ENCODE results near the gene KIF12. TPM values are rescaled to one million over a fixed set of nuclear protein-coding genes. Genes with fewer than 3 reads are reported as not detected.

KIF12 gene
- total RNA-seq, 1 experiment from 2014 or later = 6.3 TPM

DNA sequence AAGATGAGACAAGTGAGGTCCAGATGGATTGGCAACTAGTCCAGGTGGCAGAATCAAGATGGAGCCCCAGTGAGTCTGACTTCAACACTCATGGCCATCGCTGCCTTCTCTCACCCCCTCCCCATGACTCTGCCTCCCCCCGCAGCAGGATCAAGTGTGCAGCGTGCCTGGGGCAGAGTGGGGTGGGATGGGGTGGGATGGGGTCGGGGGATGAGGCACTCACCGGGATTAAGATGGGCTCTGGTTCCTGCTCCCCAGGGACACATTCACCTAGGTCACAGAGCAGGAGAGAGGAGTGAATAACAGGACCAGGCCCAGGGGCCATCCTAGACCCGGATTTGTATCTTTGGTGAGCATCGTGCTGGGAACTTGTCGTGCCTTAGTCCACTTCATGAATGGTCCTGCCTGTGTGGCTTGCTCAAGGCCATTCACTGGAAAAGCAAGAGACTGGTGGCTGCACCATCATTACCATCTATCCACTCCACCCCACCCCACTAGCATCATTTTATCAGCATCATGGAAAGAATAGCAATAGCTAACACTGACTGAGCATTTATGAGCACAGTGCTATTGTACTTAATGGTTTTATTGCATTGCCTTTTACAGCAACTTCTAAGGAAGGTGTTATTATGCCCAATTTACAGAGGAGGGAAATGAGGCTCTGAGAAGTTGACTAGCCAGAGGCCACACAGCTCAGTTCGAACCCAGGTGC is 29.5 kb downstream of the KIF12 start:
- H3F3A ChIP-seq (ENCODE audit: low read length, unreplicated experiment) = no peaks in the 10 kb centered on the region
- H3K9me3 ChIP-seq (ENCODE audit: low read length) = no peaks in the 10 kb centered on the region
- H3K27ac ChIP-seq (ENCODE audit: low read length) = no peak overlapping the region
- ChIA-PET CTCF (no interaction called here), POLR2A (ENCODE audit: unreplicated experiment) (no interaction called here)
- no peaks in the 10 kb centered on the region for H3K9me2 ChIP-seq (replicated peaks; ENCODE audit: low read length)
- H3K4me2 ChIP-seq (ENCODE audit: low read length) = no peak overlapping the region
- H3K9ac ChIP-seq (ENCODE audit: low read length) = no peak overlapping the region
- H2AFZ ChIP-seq (ENCODE audit: low read length) = no peak overlapping the region
- TF ChIP-seq EZH2 (IDR thresholded peaks at IDR 0.05; ENCODE audit: low read length, unreplicated experiment) (no peak), EZH2phosphoT487 (IDR thresholded peaks at IDR 0.05; ENCODE audit: borderline replicate concordance, low read length) (no peak)
- TF ChIP-seq, protein P1, sequence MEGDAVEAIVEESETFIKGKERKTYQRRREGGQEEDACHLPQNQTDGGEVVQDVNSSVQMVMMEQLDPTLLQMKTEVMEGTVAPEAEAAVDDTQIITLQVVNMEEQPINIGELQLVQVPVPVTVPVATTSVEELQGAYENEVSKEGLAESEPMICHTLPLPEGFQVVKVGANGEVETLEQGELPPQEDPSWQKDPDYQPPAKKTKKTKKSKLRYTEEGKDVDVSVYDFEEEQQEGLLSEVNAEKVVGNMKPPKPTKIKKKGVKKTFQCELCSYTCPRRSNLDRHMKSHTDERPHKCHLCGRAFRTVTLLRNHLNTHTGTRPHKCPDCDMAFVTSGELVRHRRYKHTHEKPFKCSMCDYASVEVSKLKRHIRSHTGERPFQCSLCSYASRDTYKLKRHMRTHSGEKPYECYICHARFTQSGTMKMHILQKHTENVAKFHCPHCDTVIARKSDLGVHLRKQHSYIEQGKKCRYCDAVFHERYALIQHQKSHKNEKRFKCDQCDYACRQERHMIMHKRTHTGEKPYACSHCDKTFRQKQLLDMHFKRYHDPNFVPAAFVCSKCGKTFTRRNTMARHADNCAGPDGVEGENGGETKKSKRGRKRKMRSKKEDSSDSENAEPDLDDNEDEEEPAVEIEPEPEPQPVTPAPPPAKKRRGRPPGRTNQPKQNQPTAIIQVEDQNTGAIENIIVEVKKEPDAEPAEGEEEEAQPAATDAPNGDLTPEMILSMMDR (conservative IDR thresholded peaks at IDR 0.05; ENCODE audit: low read depth, low read length) = no peak
- no peaks in the 10 kb centered on the region for H3K27me3 ChIP-seq (ENCODE audit: low read length)
- no peaks in the 10 kb centered on the region for H3K36me3 ChIP-seq (ENCODE audit: low read depth, low read length)
- H3K4me1 ChIP-seq (ENCODE audit: insufficient read depth, low read length) = no peaks in the 10 kb centered on the region
- no peaks in the 10 kb centered on the region for H3K79me2 ChIP-seq (ENCODE audit: low read length)
- BruUV-seq (replicated peaks) = no TSS peak
- intact Hi-C loops (cut with micrococcal nuclease) = no loop called here
- ATAC-seq (no peak), DNase-seq (no peak)
- no peak overlapping the region for H3K4me3 ChIP-seq (ENCODE audit: low read length)
- H4K20me1 ChIP-seq (ENCODE audit: low read length) = no peaks in the 10 kb centered on the region

DNA sequence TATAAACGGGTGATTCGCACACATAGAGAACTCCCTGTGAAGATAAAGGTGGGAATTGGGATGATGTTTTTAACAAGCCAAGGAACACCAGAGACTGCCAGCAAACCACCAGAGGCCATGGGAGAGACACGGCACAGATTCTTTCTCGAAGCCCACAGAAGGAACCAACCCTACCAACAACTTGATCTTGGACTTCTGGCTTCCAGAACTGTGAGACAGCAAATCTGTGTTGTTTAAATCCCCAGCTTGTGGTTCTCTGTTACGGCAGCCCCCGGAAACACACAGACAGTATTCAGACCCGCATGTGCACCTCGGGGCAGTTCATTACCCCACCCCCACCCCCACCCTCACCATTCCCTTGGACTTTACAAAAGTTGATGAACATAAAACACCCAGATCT is 33.8 kb downstream of the KIF12 start:
- H3K9ac ChIP-seq (ENCODE audit: low read length) = no peak overlapping the region
- no peaks in the 10 kb centered on the region for H3K79me2 ChIP-seq (ENCODE audit: low read length)
- CTCF ChIA-PET = no interaction called here
- no TSS peak for BruUV-seq (replicated peaks)
- H4K20me1 ChIP-seq (ENCODE audit: low read length) = no peaks in the 10 kb centered on the region
- H3K4me3 ChIP-seq (ENCODE audit: low read length) = no peak overlapping the region
- no peak overlapping the region for H3K27ac ChIP-seq (ENCODE audit: low read length)
- DNase-seq = no peak
- H3K27me3 ChIP-seq (ENCODE audit: low read length) = no peaks in the 10 kb centered on the region
- no peak overlapping the region for H3K4me2 ChIP-seq (ENCODE audit: low read length)
- no peak overlapping the region for H2AFZ ChIP-seq (ENCODE audit: low read length)
- H3K36me3 ChIP-seq (ENCODE audit: low read depth, low read length) = no peaks in the 10 kb centered on the region
- no peaks in the 10 kb centered on the region for H3F3A ChIP-seq (ENCODE audit: low read length, unreplicated experiment)
- ATAC-seq = no peak
- H3K9me2 ChIP-seq (replicated peaks; ENCODE audit: low read length) = no peaks in the 10 kb centered on the region
- POLR2A ChIA-PET (ENCODE audit: unreplicated experiment) = no interaction called here
- no peaks in the 10 kb centered on the region for H3K4me1 ChIP-seq (ENCODE audit: insufficient read depth, low read length)
- intact Hi-C loops (cut with micrococcal nuclease) = no loop called here
- TF ChIP-seq EZH2phosphoT487 (IDR thresholded peaks at IDR 0.05; ENCODE audit: borderline replicate concordance, low read length) (no peak), EZH2 (IDR thresholded peaks at IDR 0.05; ENCODE audit: low read length, unreplicated experiment) (no peak)
- TF ChIP-seq, protein P1 (conservative IDR thresholded peaks at IDR 0.05; ENCODE audit: low read depth, low read length) = no peak
- no peaks in the 10 kb centered on the region for H3K9me3 ChIP-seq (ENCODE audit: low read length)

DNA sequence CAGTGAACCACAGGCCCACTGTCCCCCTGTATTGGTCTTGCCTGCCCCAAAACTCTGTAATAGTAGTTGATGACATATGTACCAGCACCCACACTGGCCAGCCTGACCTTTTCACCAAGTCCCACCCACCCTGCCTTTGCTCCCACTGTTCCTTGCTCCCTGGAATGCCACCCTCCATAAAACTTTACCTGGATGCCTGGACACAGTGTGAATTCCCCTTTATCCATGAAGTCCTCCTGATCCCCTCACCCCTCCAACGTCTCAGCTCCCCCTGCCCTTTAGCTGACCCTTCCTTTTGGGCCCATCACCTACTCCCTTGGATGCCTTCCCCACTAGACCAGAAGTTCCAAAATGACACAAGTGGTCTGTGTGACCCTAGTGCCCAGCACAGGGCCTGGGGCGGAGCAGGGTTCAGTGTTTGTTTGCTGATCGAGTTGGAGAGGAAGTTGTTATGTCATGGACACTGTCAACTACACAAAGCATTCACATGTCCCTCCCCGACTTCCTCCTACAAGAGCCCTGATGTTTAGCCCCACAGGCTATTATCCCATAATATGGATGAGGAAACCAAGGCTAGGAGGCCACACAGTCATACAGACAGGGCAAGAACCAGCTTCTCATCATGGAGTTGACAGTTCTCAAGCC is 37.1 kb downstream of the KIF12 start:
- TF ChIP-seq EZH2phosphoT487 (IDR thresholded peaks at IDR 0.05; ENCODE audit: borderline replicate concordance, low read length) (no peak), EZH2 (IDR thresholded peaks at IDR 0.05; ENCODE audit: low read length, unreplicated experiment) (no peak)
- TF ChIP-seq, protein P1 (conservative IDR thresholded peaks at IDR 0.05; ENCODE audit: low read depth, low read length) = no peak
- Histone ChIP-seq H3K27ac (ENCODE audit: low read length) (no peak overlapping the region), H3K4me3 (ENCODE audit: low read length) (no peak overlapping the region), H3K27me3 (ENCODE audit: low read length) (no peaks in the 10 kb centered on the region), H3K9me2 (replicated peaks; ENCODE audit: low read length) (no peaks in the 10 kb centered on the region), H3K9me3 (ENCODE audit: low read length) (no peaks in the 10 kb centered on the region), H3K9ac (ENCODE audit: low read length) (no peak overlapping the region), H2AFZ (ENCODE audit: low read length) (no peak overlapping the region), H3K4me2 (ENCODE audit: low read length) (no peak overlapping the region), H3F3A (ENCODE audit: low read length, unreplicated experiment) (no peaks in the 10 kb centered on the region), H3K4me1 (ENCODE audit: insufficient read depth, low read length) (no peaks in the 10 kb centered on the region), H4K20me1 (ENCODE audit: low read length) (no peaks in the 10 kb centered on the region), H3K36me3 (ENCODE audit: low read depth, low read length) (no peaks in the 10 kb centered on the region), H3K79me2 (ENCODE audit: low read length) (no peaks in the 10 kb centered on the region)
- BruUV-seq (replicated peaks) = no TSS peak
- ChIA-PET CTCF (no interaction called here), POLR2A (ENCODE audit: unreplicated experiment) (no interaction called here)
- DNase-seq = no peak
- intact Hi-C loops (cut with micrococcal nuclease) = no loop called here
- ATAC-seq = no peak

Data from PC-3 (cell line).